Activated naive CD8-positive, alpha-beta T cell treated with anti-CD3 and anti-CD28 coated beads, Interleukin-2, amount 50 U/mL, for 24 hours (primary cell): Measurements from ENCODE around the gene LCE3B.
A peak's percentile ranks its signal among the peaks of the same experiment; 100 is the strongest.

Experiments
- ATAC-seq: fragments of 150-1000 bp; cut with Tn5 transposase; one replicate; pipeline ENCODE4 v1.10.0; 2021
- DNase-seq: peaks from one replicate; pipeline ENCODE4 v3.0.0; 2021
- H3K27ac Mint-ChIP-seq: one replicate; pipeline ENCODE4 v1.8.0; 2021; ENCODE audit warnings: mild to moderate bottlenecking, mixed read lengths
- H3K27me3 Mint-ChIP-seq: one replicate; pipeline ENCODE4 v1.8.0; 2021; ENCODE audit warnings: mixed read lengths
- H3K36me3 Mint-ChIP-seq: one replicate; pipeline ENCODE4 v1.8.0; 2021; ENCODE audit warnings: low read depth, mixed read lengths
- H3K4me1 Mint-ChIP-seq: one replicate; pipeline ENCODE4 v1.8.0; 2021; ENCODE audit warnings: mixed read lengths
- H3K4me3 Mint-ChIP-seq: one replicate; pipeline ENCODE4 v1.8.0; 2021; ENCODE audit warnings: mild to moderate bottlenecking, moderate library complexity, mixed read lengths
- H3K9me3 Mint-ChIP-seq: one replicate; pipeline ENCODE4 v1.8.0; 2021; ENCODE audit warnings: mixed read lengths

Gene LCE3B

GRCh38 chr1:152630596-152630995 is 17.0 kb downstream of the LCE3B start:
- no peaks in the 10 kb centered on the region for H3K36me3 Mint-ChIP-seq
- H3K4me3 Mint-ChIP-seq = no peak overlapping the region
- H3K27ac Mint-ChIP-seq = no peak overlapping the region
- no peaks in the 10 kb centered on the region for H3K4me1 Mint-ChIP-seq
- DNase-seq (no peak), ATAC-seq (no peak)
- H3K27me3 Mint-ChIP-seq = peaks cover 21% of the 10 kb centered on the region
- peaks cover 3% of the 10 kb centered on the region for H3K9me3 Mint-ChIP-seq

- no peak for DNase-seq
- ATAC-seq = no peak
- Mint-ChIP-seq H3K36me3 (no peaks in the 10 kb centered on the region), H3K9me3 (peaks cover 7% of the 10 kb centered on the region), H3K4me1 (no peaks in the 10 kb centered on the region), H3K27me3 (peaks cover 2% of the 10 kb centered on the region), H3K27ac (no peak overlapping the region), H3K4me3 (no peak overlapping the region)
Measured at GRCh38 chr1:152640351-152640750, 26.7 kb downstream of the LCE3B start.

- Mint-ChIP-seq H3K4me3 (no peak overlapping the region), H3K36me3 (no peaks in the 10 kb centered on the region), H3K9me3 (peaks cover 6% of the 10 kb centered on the region), H3K4me1 (no peaks in the 10 kb centered on the region), H3K27me3 (peaks cover 14% of the 10 kb centered on the region), H3K27ac (no peak overlapping the region)
- no peak for DNase-seq
- ATAC-seq = no peak
Measured at GRCh38 chr1:152643945-152644344, 30.3 kb downstream of the LCE3B start.

GRCh38 chr1:152645146-152645545 is 31.5 kb downstream of the LCE3B start:
- H3K4me1 Mint-ChIP-seq = no peaks in the 10 kb centered on the region
- H3K27me3 Mint-ChIP-seq = peaks cover 17% of the 10 kb centered on the region

GRCh38 chr1:152646656-152647055 is 33.0 kb downstream of the LCE3B start:
- no peaks in the 10 kb centered on the region for H3K9me3 Mint-ChIP-seq
- H3K27me3 Mint-ChIP-seq = peaks cover 19% of the 10 kb centered on the region
- H3K4me1 Mint-ChIP-seq = no peaks in the 10 kb centered on the region
- H3K36me3 Mint-ChIP-seq = no peaks in the 10 kb centered on the region
- ATAC-seq (no peak), DNase-seq (no peak)
- H3K4me3 Mint-ChIP-seq = no peak overlapping the region
- H3K27ac Mint-ChIP-seq = no peak overlapping the region

More at GRCh38 chr1:152645146-152645545, 31.5 kb downstream of the LCE3B start:
- H3K4me3 Mint-ChIP-seq = no peak overlapping the region
- DNase-seq = no peak
- H3K36me3 Mint-ChIP-seq = no peaks in the 10 kb centered on the region
- H3K9me3 Mint-ChIP-seq = no peaks in the 10 kb centered on the region
- no peak overlapping the region for H3K27ac Mint-ChIP-seq
- ATAC-seq = no peak

GRCh38 chr1:152654110-152654509 is 40.5 kb downstream of the LCE3B start:
- H3K4me1 Mint-ChIP-seq = peaks cover 3% of the 10 kb centered on the region
- H3K4me3 Mint-ChIP-seq = no peak overlapping the region
- H3K36me3 Mint-ChIP-seq = no peaks in the 10 kb centered on the region
- peak; percentile 62 for DNase-seq
- no peak overlapping the region for H3K27ac Mint-ChIP-seq
- ATAC-seq = no peak
- H3K27me3 Mint-ChIP-seq = peaks cover 14% of the 10 kb centered on the region
- H3K9me3 Mint-ChIP-seq = no peaks in the 10 kb centered on the region

GRCh38 chr1:152656459-152656858 is 42.8 kb downstream of the LCE3B start:
- H3K27me3 Mint-ChIP-seq = peaks cover 10% of the 10 kb centered on the region
- no peaks in the 10 kb centered on the region for H3K36me3 Mint-ChIP-seq
- H3K4me1 Mint-ChIP-seq = peaks cover 3% of the 10 kb centered on the region
- DNase-seq (no peak), ATAC-seq (no peak)
- H3K4me3 Mint-ChIP-seq = no peak overlapping the region
- H3K27ac Mint-ChIP-seq = no peak overlapping the region
- H3K9me3 Mint-ChIP-seq = no peaks in the 10 kb centered on the region

- Mint-ChIP-seq H3K27me3 (peaks cover 10% of the 10 kb centered on the region), H3K9me3 (no peaks in the 10 kb centered on the region), H3K36me3 (no peaks in the 10 kb centered on the region), H3K4me1 (peaks cover 3% of the 10 kb centered on the region), H3K4me3 (no peak overlapping the region), H3K27ac (no peak overlapping the region)
- DNase-seq (no peak), ATAC-seq (no peak)
Measured at GRCh38 chr1:152657677-152658076, 44.1 kb downstream of the LCE3B start.

- DNase-seq (no peak), ATAC-seq (no peak)
- no peak overlapping the region for H3K4me3 Mint-ChIP-seq
- peaks cover 10% of the 10 kb centered on the region for H3K27me3 Mint-ChIP-seq
- H3K4me1 Mint-ChIP-seq = peaks cover 3% of the 10 kb centered on the region
- H3K27ac Mint-ChIP-seq = no peak overlapping the region
- H3K36me3 Mint-ChIP-seq = no peaks in the 10 kb centered on the region
- no peaks in the 10 kb centered on the region for H3K9me3 Mint-ChIP-seq
Measured at GRCh38 chr1:152658649-152659048, 45.0 kb downstream of the LCE3B start.

- DNase-seq (no peak), ATAC-seq (no peak)
- H3K9me3 Mint-ChIP-seq = no peaks in the 10 kb centered on the region
- no peak within 1 kb of the TSS for H3K27ac Mint-ChIP-seq
- peaks cover 12% of the 10 kb centered on the region for H3K27me3 Mint-ChIP-seq
- H3K4me3 Mint-ChIP-seq = no peak within 1 kb of the TSS
- H3K4me1 Mint-ChIP-seq = no peaks in the 10 kb centered on the region
- no peaks in the 10 kb centered on the region for H3K36me3 Mint-ChIP-seq
Measured at GRCh38 chr1:152663098-152663497, 49.5 kb downstream of the LCE3B start, which contains the start of gene LCE2D. LCE2D (plus strand) TSS chr1:152663380; CDS start chr1:152664106, 726 bp downstream.
